ENCODE results near the gene FASN. TPM values are rescaled to one million over a fixed set of nuclear protein-coding genes. Genes with fewer than 3 reads are reported as not detected.

Gene FASN
- total and polyA plus RNA-seq, 2 of the 13 experiments (the other 11 are each of a cell fraction or from before 2014, with no cell fraction given) = 51.7 to 101 TPM

DNA sequence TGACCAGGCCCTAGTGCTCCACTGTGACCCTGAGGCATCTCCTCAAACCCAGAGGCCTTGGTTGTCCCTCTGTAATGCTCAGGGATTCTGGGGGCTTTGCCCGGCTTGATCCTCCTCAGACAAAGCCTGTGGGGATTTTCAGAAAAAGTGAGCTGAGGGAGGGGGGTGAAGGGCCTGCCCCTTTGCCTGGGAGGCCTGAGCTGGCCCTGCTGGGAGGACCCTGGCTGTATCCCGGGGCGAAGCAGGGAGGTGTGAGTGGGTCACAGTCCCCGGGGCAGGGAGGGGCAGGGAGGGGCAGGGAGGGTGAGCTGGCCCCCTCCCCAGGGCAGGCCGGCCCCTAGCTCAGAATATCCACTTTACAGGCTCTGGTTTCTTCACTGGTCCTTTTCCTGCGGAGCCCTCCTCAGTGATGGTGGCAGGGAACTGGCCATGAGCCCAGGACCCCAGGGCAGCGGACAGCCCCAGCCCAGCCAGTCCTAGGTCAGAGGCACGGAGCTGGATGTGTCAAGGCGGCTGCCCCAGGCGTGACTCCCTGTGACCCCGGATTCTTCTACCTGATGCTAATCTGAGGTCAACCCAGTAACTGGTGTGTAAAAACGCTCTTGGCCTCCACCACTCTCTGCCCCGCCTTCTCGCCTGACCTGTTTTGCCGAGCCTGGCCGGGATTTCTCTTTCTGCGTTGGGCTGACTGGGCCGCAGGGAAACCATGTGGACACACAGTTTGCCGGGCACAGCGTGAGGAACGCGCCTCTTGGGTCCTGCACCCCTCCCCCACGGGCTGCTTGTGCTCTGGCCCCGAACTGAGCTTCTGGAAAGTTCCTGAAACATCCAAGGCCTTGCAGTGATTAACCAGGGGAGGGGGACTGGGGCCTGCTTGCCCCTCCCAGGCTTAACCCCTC lies 5.8 kb upstream of the FASN start (continued):
- no peak for TF ChIP-seq ZNF138 (CRISPR knock-in tag; IDR thresholded peaks at IDR 0.05; ENCODE audit: low read depth)
- TF ChIP-seq TMF1 (CRISPR knock-in tag; IDR thresholded peaks at IDR 0.05; ENCODE audit: low read depth) = peak; percentile 92; the same call in 1 of the 2 replicates
- TF ChIP-seq MAZ (IDR thresholded peaks at IDR 0.05; ENCODE audit: borderline replicate concordance, low read depth, low read length) = 0 out of 2 replicates have a peak, but pooled peaks have one; percentile 11
- peak; percentile 87 for TF ChIP-seq MAZ (CRISPR knock-in tag; IDR thresholded peaks at IDR 0.05; ENCODE audit: low read depth)
- TF ChIP-seq ZNF737 (CRISPR knock-in tag; IDR thresholded peaks at IDR 0.05; ENCODE audit: borderline replicate concordance) = no peak
- peak; percentile 91 for TF ChIP-seq ZNF616 (CRISPR knock-in tag; IDR thresholded peaks at IDR 0.05; ENCODE audit: low read depth)
- peak; percentile 39; the same call in 1 of the 2 replicates for TF ChIP-seq ZNF776 (CRISPR knock-in tag; IDR thresholded peaks at IDR 0.05)
- peak; percentile 52; the same call in 1 of the 2 replicates for TF ChIP-seq ZNF768 (CRISPR knock-in tag; IDR thresholded peaks at IDR 0.05)
- TF ChIP-seq, protein P1, sequence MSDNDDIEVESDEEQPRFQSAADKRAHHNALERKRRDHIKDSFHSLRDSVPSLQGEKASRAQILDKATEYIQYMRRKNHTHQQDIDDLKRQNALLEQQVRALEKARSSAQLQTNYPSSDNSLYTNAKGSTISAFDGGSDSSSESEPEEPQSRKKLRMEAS (IDR thresholded peaks at IDR 0.05) = no peak
- no peak for TF ChIP-seq ZNF557 (CRISPR knock-in tag; IDR thresholded peaks at IDR 0.05)
- no peak for TF ChIP-seq ZNF30 (CRISPR knock-in tag; IDR thresholded peaks at IDR 0.05)

All from HepG2 (cell line).